HFF-Myc (cell line): Measurements from ENCODE around the gene PRKCA.
A peak's percentile ranks its signal among the peaks of the same experiment; 100 is the strongest.

Experiments
- DNase-seq: peaks from one replicate; pipeline ENCODE4 v3.0.0-alpha.2; 2011; ENCODE audit warnings: low read depth; ENCODE audit errors: extremely low read depth
- H3K4me3 ChIP-seq: replicated peaks from 2 replicates; pipeline ENCODE4 v1.5.1; 2011; ENCODE audit warnings: low read depth, mild to moderate bottlenecking, control low read depth, low read length
- TF ChIP-seq, protein P1 (sequence below): IDR thresholded peaks from 2 replicates; pipeline ENCODE4 v1.5.1; 2012; ENCODE audit warnings: mild to moderate bottlenecking, low read depth, low read length, control low read depth; ENCODE audit errors: missing control alignments

The PRKCA gene

DNA sequence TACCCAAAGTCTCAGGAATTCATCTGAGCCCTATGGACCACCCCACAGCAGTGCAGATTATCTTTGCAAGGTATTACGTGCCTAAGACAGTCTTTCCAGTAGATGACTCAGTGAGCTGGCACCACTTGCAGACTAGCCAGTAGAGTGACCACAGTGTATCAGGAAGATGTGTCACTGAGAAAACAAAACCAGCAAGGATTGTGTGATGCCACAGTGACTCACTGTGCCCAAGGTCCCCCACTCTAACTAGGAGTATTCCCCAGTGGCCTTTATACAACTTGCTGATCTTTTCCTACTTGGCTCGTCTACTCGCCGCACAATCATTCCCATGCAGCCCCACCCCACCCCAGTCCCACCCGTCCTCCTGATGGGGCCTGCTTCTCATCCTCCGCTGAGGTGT is 26.8 kb upstream of the PRKCA start:
- DNase-seq, result peak; percentile 93
- no peak overlapping the region for H3K4me3 ChIP-seq
- TF ChIP-seq, protein P1, sequence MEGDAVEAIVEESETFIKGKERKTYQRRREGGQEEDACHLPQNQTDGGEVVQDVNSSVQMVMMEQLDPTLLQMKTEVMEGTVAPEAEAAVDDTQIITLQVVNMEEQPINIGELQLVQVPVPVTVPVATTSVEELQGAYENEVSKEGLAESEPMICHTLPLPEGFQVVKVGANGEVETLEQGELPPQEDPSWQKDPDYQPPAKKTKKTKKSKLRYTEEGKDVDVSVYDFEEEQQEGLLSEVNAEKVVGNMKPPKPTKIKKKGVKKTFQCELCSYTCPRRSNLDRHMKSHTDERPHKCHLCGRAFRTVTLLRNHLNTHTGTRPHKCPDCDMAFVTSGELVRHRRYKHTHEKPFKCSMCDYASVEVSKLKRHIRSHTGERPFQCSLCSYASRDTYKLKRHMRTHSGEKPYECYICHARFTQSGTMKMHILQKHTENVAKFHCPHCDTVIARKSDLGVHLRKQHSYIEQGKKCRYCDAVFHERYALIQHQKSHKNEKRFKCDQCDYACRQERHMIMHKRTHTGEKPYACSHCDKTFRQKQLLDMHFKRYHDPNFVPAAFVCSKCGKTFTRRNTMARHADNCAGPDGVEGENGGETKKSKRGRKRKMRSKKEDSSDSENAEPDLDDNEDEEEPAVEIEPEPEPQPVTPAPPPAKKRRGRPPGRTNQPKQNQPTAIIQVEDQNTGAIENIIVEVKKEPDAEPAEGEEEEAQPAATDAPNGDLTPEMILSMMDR, result no peak

DNA sequence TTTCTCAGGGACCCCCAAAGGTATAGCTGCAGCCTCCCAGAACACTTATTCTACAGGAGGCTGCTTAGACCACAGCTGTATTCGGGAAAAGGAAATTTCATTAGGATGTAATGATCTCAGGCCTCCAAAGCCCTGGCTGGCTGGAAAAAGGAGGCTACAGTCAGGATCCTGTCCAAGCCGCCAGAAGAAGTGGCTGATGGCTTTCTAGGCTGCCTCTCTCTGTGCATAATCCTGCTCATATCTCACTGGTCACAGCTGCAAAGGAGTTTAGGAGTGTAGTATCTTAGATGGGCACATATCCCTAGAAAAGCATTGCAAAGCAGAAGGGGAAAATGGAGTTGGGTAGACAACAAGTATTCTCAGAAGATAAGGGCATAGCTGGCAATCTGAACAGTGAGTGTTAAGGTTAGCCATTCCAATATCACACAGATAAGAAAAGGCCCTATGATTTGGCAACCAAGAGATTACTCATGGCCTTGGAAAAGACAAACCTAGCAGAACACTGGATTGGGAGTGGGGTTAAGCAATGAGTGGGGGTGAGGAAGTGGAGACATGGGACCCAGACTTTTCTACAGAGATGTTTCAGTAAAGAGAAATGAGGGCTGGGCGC is 26.0 kb upstream of the PRKCA start:
- DNase-seq, result no peak
- H3K4me3 ChIP-seq, result no peak overlapping the region
- TF ChIP-seq, protein P1, result no peak

DNA sequence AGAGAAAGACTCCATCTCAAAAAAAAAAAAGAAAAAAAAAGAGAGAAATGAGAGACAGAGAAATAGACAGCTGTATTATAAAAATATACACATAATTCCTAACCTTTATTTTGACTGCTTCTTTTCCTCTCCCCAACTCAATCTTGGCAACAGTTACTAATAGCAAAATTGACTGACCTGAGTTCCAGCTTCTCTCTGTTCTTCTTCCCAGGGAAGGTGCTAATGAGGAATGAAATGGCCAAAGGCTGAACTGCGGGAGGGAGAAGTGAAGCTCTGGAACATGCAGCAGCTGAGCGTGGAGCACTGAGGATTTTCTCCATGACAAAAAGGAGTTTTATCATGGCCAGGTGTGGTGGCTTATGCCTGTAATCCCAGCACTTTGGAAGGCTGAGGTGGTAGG is 25.2 kb upstream of the PRKCA start:
- TF ChIP-seq, protein P1, result no peak
- DNase-seq, result no peak
- H3K4me3 ChIP-seq, result no peak overlapping the region

DNA sequence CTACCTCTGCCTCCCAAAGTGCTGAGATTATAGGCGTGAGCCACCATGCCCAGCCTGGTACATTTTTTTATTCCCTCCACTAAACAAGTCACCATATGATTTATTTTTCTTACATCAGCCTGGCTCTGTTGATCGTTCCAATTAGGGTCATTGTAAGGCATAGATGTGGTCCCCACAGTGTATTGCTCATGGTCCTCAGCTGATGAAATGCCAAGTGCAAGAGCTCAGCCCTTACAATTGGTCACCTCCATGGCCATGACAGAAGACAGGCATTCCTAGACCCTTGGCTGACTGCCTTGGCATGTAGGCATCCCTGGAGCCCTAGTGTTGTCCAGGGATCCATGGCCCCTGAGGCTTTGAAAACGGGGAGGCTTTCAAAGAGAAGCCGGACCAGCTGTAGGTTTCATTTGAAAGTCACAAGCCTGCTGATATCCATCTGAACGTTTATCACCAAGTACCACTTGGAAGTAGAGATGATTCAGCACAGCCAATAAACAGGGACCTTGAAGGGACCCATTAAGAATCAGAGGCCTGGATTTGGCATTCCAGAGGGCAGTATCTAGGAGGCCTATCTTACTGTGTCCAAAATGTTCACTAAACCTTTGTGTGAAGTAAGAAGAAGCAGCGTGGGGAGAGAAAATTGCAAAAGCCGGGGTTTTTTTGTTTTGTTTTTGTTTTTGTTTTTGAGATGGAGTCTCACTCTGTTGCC is 20.6 kb upstream of the PRKCA start:
- TF ChIP-seq, protein P1, result no peak
- H3K4me3 ChIP-seq, result no peak overlapping the region
- DNase-seq, result no peak

DNA sequence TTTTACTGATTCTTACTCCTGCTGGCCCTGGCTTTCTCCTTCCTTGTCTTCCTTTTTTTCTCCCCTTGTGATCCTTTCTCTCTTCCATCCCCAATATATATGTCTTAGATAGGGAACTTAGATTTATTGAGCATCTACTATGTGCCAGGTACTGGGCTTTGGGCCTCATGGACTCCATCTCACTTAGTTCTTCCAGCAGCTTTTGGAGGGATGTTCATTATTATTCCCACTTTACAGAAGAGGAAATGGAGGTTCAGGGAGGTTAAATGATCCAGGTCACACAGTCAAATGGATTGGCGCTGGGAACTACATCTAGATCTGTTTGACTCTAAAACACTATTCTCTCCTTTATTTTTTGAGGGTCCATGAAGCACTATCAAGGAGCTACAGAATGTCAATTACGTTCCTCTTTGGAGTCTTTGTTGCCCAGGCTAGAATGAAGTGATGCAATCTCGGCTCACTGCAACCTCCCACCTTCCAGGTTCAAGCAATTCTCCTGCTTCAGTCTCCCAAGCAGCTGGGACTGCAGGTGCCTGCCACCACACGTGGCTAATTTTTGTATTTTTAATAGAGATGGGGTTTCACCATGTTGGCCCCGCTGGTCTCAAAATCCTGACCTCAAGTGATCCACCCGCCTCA is 19.0 kb upstream of the PRKCA start:
- H3K4me3 ChIP-seq, result no peak overlapping the region
- no peak for DNase-seq
- TF ChIP-seq, protein P1, result no peak

DNA sequence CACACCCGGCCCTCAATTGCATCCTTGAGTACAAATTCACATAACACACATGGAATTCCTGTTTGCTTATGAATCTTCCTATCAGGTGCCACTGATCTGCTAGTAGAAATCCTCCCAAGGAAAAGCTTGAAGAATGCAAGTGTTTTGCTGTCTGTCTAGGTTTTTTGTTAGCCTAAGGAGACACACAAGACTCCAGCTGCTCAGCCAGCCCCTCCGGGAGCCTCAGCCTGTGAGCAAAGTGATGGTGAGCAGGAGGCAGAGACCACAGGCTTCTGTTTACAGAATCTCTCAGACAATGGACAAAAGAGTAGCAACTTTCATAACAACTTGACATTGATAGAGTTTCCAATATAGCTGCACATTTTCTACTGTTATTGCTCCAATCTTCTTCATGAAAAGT is 18.4 kb upstream of the PRKCA start:
- DNase-seq, result no peak
- no peak overlapping the region for H3K4me3 ChIP-seq
- TF ChIP-seq, protein P1, result no peak
